ENCODE results near the gene LHPP. TPM values are rescaled to one million over a fixed set of nuclear protein-coding genes. Genes with fewer than 3 reads are reported as not detected.

Gene LHPP
- total RNA-seq, 4 donors from 2014 or later = 34.2 to 76.7 (median 38.2) TPM

GRCh38 chr10:124516746-124517397 is 55.2 kb downstream of the LHPP start:
- H3K4me1 ChIP-seq = no peaks in the 10 kb centered on the region
- H3K27me3 ChIP-seq = no peaks in the 10 kb centered on the region
- no peak for TF ChIP-seq POLR2A (IDR thresholded peaks at IDR 0.05)
- no peak for TF ChIP-seq CTCF (IDR thresholded peaks at IDR 0.05)
- DNase-seq = no peak
- H3K9me3 ChIP-seq = no peaks in the 10 kb centered on the region
- no peak overlapping the region for H3K27ac ChIP-seq
- H3K36me3 ChIP-seq = no peaks in the 10 kb centered on the region
- H3K4me3 ChIP-seq = no peak overlapping the region

GRCh38 chr10:124517461-124517860 is 55.8 kb downstream of the LHPP start:
- H3K9me3 ChIP-seq = no peaks in the 10 kb centered on the region
- H3K4me1 ChIP-seq = peaks cover 0 to 2% (median 0%) of the 10 kb centered on the region in 4 donors
- no peaks in the 10 kb centered on the region for H3K27me3 ChIP-seq
- DNase-seq = no peak
- H3K27ac ChIP-seq = no peak overlapping the region
- no peak for TF ChIP-seq CTCF (IDR thresholded peaks at IDR 0.05)
- TF ChIP-seq POLR2A (IDR thresholded peaks at IDR 0.05) = no peak
- no peak overlapping the region for H3K4me3 ChIP-seq
- H3K36me3 ChIP-seq = no peaks in the 10 kb centered on the region

GRCh38 chr10:124517931-124518330 is 56.3 kb downstream of the LHPP start:
- Histone ChIP-seq H3K9me3 (no peaks in the 10 kb centered on the region), H3K27me3 (no peaks in the 10 kb centered on the region), H3K4me1 (peaks cover 0 to 7% (median 1%) of the 10 kb centered on the region in 4 donors), H3K4me3 (no peak overlapping the region), H3K36me3 (no peaks in the 10 kb centered on the region), H3K27ac (no peak overlapping the region)
- TF ChIP-seq POLR2A (IDR thresholded peaks at IDR 0.05) = no peak
- TF ChIP-seq CTCF (IDR thresholded peaks at IDR 0.05) = no peak
- DNase-seq = no peak

- no peak overlapping the region for H3K4me3 ChIP-seq
- H3K27me3 ChIP-seq = no peaks in the 10 kb centered on the region
- peaks cover 0 to 11% (median 3%) of the 10 kb centered on the region in 4 donors for H3K4me1 ChIP-seq
- H3K36me3 ChIP-seq = no peaks in the 10 kb centered on the region
- H3K27ac ChIP-seq = no peak overlapping the region
- no peaks in the 10 kb centered on the region for H3K9me3 ChIP-seq
- no peak for DNase-seq
- TF ChIP-seq CTCF (IDR thresholded peaks at IDR 0.05) = no peak
- no peak for TF ChIP-seq POLR2A (IDR thresholded peaks at IDR 0.05)
These were observed 56.7 kb downstream of the LHPP start for GRCh38 chr10:124518366-124518765.

GRCh38 chr10:124520558-124521428 is 59.2 kb downstream of the LHPP start:
- Histone ChIP-seq H3K36me3 (no peaks in the 10 kb centered on the region), H3K9me3 (no peaks in the 10 kb centered on the region), H3K4me3 (no peak overlapping the region), H3K27me3 (no peaks in the 10 kb centered on the region), H3K27ac (no peak overlapping the region), H3K4me1 (peaks cover 0 to 30% (median 3%) of the 10 kb centered on the region in 4 donors)
- DNase-seq = no peak
- TF ChIP-seq POLR2A (IDR thresholded peaks at IDR 0.05) (no peak), CTCF (IDR thresholded peaks at IDR 0.05) (no peak)

Measured in Peyer's patch (tissue), 4 donors.